HG03025 (cell line): ENCODE results near the gene ADCYAP1R1.

Source experiments
- ATAC-seq: cut with Tn5 transposase; IDR thresholded peaks from one replicate; pipeline ENCODE4 v1.9.1; 2021; ENCODE audit warnings: mild to moderate bottlenecking, moderate library complexity; ENCODE audit not compliant: unreplicated experiment, low FRiP score

ADCYAP1R1 gene

GRCh38 chr7:31102973-31103850 lies 51.1 kb downstream of the ADCYAP1R1 start:
- ATAC-seq = no peak

GRCh38 chr7:31104361-31105255 lies 52.5 kb downstream of the ADCYAP1R1 start:
- ATAC-seq = no peak

- ATAC-seq = no peak
These were observed 53.3 kb downstream of the ADCYAP1R1 start for GRCh38 chr7:31105256-31105950.

GRCh38 chr7:31106303-31107105 lies 54.4 kb downstream of the ADCYAP1R1 start:
- ATAC-seq = no peak

GRCh38 chr7:31107106-31108090 lies 55.3 kb downstream of the ADCYAP1R1 start:
- no peak for ATAC-seq

- no peak for ATAC-seq
These were observed 56.1 kb downstream of the ADCYAP1R1 start for GRCh38 chr7:31108097-31108657.

GRCh38 chr7:31109751-31110150 lies 57.6 kb downstream of the ADCYAP1R1 start:
- no peak for ATAC-seq

- ATAC-seq = no peak
These were observed 58.4 kb downstream of the ADCYAP1R1 start for GRCh38 chr7:31110331-31111108.

- no peak for ATAC-seq
These were observed 59.0 kb downstream of the ADCYAP1R1 start for GRCh38 chr7:31111109-31111451.

GRCh38 chr7:31113660-31114059 lies 61.6 kb downstream of the ADCYAP1R1 start:
- ATAC-seq = no peak

GRCh38 chr7:31114593-31115343 lies 62.7 kb downstream of the ADCYAP1R1 start:
- ATAC-seq = no peak

- ATAC-seq = no peak
These were observed 64.5 kb downstream of the ADCYAP1R1 start for GRCh38 chr7:31116615-31117014.

GRCh38 chr7:31119249-31119648 lies 67.1 kb downstream of the ADCYAP1R1 start:
- ATAC-seq = no peak

GRCh38 chr7:31120800-31121513 lies 68.8 kb downstream of the ADCYAP1R1 start:
- ATAC-seq = no peak

- no peak for ATAC-seq
These were observed 69.5 kb downstream of the ADCYAP1R1 start for GRCh38 chr7:31121601-31122000.

GRCh38 chr7:31122649-31123058 lies 70.5 kb downstream of the ADCYAP1R1 start:
- no peak for ATAC-seq
